ENCODE data around the gene YY1. TPM values are rescaled to one million over a fixed set of nuclear protein-coding genes. Genes with fewer than 3 reads are reported as not detected.

The YY1 gene
- total and polyA plus RNA-seq, 2 of the 4 experiments (the other 2 are of a cell fraction): 21.7 to 29.9 TPM

DNA sequence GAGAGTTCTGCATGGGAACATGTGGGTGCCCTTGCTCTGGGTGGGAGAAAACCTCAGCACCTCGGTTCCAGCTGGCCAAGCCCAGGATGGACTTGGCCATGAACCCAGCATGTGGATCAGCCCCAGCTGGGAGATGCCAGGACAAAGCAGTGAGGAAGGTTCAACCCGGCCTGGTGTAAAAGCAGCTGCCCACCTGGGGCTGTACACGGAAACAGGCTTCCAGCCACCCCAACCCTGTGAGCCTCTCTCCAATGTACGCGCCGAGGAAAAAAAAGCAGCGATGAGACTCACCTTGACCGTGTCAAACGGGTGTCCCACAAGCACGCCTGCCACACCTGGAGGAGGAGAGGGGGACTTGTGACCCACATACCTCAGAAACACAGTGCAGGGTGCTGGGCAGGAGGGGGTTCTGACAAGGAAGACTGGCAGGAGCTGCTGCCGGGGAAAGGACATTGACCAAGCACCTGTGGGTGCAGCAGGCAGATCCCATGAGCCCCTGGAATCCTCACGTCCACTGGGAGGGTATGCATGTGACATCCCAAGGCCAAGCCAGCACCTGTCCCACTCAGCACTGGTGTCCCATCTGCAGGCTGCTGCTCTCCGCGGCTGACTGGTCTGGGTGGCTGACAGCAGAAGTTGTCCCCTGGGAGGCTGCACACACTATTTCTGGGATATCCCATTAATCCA lies 59.8 kb downstream of the YY1 start:
- CTCF ChIA-PET: no interaction called here

More for the DNA sequence above, 59.8 kb downstream of the YY1 start:
- Histone ChIP-seq H3K4me2 (ENCODE audit: low read depth, low read length) (no peak overlapping the region), H3K56ac (ENCODE audit: extremely low read depth, insufficient read depth, low read length) (no peak overlapping the region), H2BK15ac (ENCODE audit: low read depth, low read length) (no peak overlapping the region), H3K9ac (ENCODE audit: low read depth, low read length) (no peak overlapping the region), H3K18ac (ENCODE audit: low read depth, low read length) (no peak overlapping the region), H3K27me3 (ENCODE audit: control insufficient read depth, insufficient read depth, low read length) (no peaks in the 10 kb centered on the region), H4K20me1 (ENCODE audit: insufficient read depth, low read length) (peaks cover 60% of the 10 kb centered on the region), H4K91ac (ENCODE audit: insufficient read depth, low read depth, low read length) (no peak overlapping the region), H3K36me3 (ENCODE audit: control insufficient read depth, insufficient read depth, low read length) (peaks cover 19% of the 10 kb centered on the region; the same call in 1 of the 2 replicates), H2BK5ac (ENCODE audit: low read depth, low read length, poor library complexity, severe bottlenecking) (no peak overlapping the region), H2AFZ (replicated peaks; ENCODE audit: low read length, poor library complexity) (no peak overlapping the region), H3K4ac (ENCODE audit: low read depth, low read length) (no peak overlapping the region), H4K5ac (ENCODE audit: low read depth, low read length) (no peak overlapping the region), H3K79me1 (ENCODE audit: low read depth in 1 of 2, low read length in 2 of 2) (peaks cover 14 to 81% of the 10 kb centered on the region in 2 experiments), H2BK20ac (ENCODE audit: low read depth, low read length) (no peak overlapping the region), H3K9me1 (ENCODE audit: insufficient read depth, low read length) (peaks cover 6% of the 10 kb centered on the region), H2BK120ac (ENCODE audit: low read depth, low read length) (no peak overlapping the region), H2AK5ac (ENCODE audit: low read depth, low read length) (no peak overlapping the region), H3K4me3 (ENCODE audit: insufficient read depth, low read depth, low read length) (no peak overlapping the region), H4K8ac (ENCODE audit: low read depth in 2 of 2, low read length in 2 of 2) (no peak overlapping the region), H3K4me1 (ENCODE audit: control insufficient read depth, insufficient read depth, low read length) (peaks cover 15% of the 10 kb centered on the region), H3K14ac (replicated peaks; ENCODE audit: low read depth, low read length) (no peak overlapping the region), H3K9me3 (ENCODE audit: control insufficient read depth, insufficient read depth, low read length) (no peaks in the 10 kb centered on the region), H3K27ac (ENCODE audit: insufficient read depth, low read length) (no peak overlapping the region), H3K23ac (ENCODE audit: low read depth, low read length) (no peak overlapping the region), H2AK9ac (replicated peaks; ENCODE audit: low read depth, low read length, poor library complexity) (no peak overlapping the region)
- POLR2A ChIA-PET (ENCODE audit: unreplicated experiment): no interaction called here
- no peak for DNase-seq
- 70% methylated on average over 3 of the region's 14 CpGs; no CpG with 5 or more reads in 1 of the 2 experiments for WGBS, 2 experiments (ENCODE audit: extremely low coverage in 2 of 2, insufficient read length in 1 of 2)
- TF ChIP-seq, protein P1, sequence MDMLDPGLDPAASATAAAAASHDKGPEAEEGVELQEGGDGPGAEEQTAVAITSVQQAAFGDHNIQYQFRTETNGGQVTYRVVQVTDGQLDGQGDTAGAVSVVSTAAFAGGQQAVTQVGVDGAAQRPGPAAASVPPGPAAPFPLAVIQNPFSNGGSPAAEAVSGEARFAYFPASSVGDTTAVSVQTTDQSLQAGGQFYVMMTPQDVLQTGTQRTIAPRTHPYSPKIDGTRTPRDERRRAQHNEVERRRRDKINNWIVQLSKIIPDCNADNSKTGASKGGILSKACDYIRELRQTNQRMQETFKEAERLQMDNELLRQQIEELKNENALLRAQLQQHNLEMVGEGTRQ (IDR thresholded peaks at IDR 0.05; ENCODE audit: low read depth, low read length): no peak
- no peak for TF ChIP-seq SMC3 (IDR thresholded peaks at IDR 0.05; ENCODE audit: low read depth, low read length)
- TF ChIP-seq POLR2A (IDR thresholded peaks at IDR 0.05; ENCODE audit: low read depth, low read length): no peak
- TF ChIP-seq, protein P2, sequence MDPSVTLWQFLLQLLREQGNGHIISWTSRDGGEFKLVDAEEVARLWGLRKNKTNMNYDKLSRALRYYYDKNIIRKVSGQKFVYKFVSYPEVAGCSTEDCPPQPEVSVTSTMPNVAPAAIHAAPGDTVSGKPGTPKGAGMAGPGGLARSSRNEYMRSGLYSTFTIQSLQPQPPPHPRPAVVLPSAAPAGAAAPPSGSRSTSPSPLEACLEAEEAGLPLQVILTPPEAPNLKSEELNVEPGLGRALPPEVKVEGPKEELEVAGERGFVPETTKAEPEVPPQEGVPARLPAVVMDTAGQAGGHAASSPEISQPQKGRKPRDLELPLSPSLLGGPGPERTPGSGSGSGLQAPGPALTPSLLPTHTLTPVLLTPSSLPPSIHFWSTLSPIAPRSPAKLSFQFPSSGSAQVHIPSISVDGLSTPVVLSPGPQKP (IDR thresholded peaks at IDR 0.05; ENCODE audit: borderline replicate concordance, low read depth, low read length): no peak
- no peak for TF ChIP-seq RCOR1 (IDR thresholded peaks at IDR 0.05; ENCODE audit: insufficient replicate concordance, low read length)
- TF ChIP-seq CHD1 (IDR thresholded peaks at IDR 0.05; ENCODE audit: low read depth, low read length): no peak
- TF ChIP-seq MAFK (IDR thresholded peaks at IDR 0.05; ENCODE audit: low read depth, low read length): no peak
- TF ChIP-seq, protein P3, sequence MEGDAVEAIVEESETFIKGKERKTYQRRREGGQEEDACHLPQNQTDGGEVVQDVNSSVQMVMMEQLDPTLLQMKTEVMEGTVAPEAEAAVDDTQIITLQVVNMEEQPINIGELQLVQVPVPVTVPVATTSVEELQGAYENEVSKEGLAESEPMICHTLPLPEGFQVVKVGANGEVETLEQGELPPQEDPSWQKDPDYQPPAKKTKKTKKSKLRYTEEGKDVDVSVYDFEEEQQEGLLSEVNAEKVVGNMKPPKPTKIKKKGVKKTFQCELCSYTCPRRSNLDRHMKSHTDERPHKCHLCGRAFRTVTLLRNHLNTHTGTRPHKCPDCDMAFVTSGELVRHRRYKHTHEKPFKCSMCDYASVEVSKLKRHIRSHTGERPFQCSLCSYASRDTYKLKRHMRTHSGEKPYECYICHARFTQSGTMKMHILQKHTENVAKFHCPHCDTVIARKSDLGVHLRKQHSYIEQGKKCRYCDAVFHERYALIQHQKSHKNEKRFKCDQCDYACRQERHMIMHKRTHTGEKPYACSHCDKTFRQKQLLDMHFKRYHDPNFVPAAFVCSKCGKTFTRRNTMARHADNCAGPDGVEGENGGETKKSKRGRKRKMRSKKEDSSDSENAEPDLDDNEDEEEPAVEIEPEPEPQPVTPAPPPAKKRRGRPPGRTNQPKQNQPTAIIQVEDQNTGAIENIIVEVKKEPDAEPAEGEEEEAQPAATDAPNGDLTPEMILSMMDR (conservative IDR thresholded peaks at IDR 0.05; ENCODE audit: low read depth, low read length): no peak
- no peak for TF ChIP-seq MXI1 (IDR thresholded peaks at IDR 0.05; ENCODE audit: borderline replicate concordance, low read depth, low read length)
- TF ChIP-seq CEBPB (IDR thresholded peaks at IDR 0.05; ENCODE audit: low read depth, low read length): no peak
- no peak for TF ChIP-seq BHLHE40 (IDR thresholded peaks at IDR 0.05; ENCODE audit: low read depth, low read length)
- TF ChIP-seq RAD21 (IDR thresholded peaks at IDR 0.05; ENCODE audit: low read length): no peak
- TF ChIP-seq FOS (IDR thresholded peaks at IDR 0.05; ENCODE audit: low read depth, low read length): no peak
- ATAC-seq (ENCODE audit: low read depth): no peak
- intact Hi-C loops (cut with micrococcal nuclease): no loop called here
- dilution Hi-C loops (cut with HindIII; ENCODE audit: low sequenced_read_pairs, unreplicated experiment): no loop called here
- BruUV-seq (replicated peaks): no TSS peak
- in situ Hi-C loops (cut with MboI; ENCODE audit: low sequenced_read_pairs): no loop called here
